Tibial nerve (tissue), 4 donors: ENCODE measurements around the gene APOBR. TPM values are rescaled to one million over a fixed set of nuclear protein-coding genes. Genes with fewer than 3 reads are reported as not detected.
"Not testable (repeated sequence)": the region's sequence is repeated elsewhere in the genome, so short reads cannot be mapped to it uniquely, and the experiment has no call there.

Experiments used
- DNase-seq, 2 donors: peaks; one replicate each; pipeline ENCODE4 v3.0.0-alpha.2; 2019; ENCODE audit warnings: low spot score in 2 of 2
- H3K27ac ChIP-seq, 4 donors: fragments of 200-600 bp; sonication (generic) in 3 of 4; one replicate each; pipeline ENCODE4 v1.5.1; 2017 to 2019; ENCODE audit warnings: mild to moderate bottlenecking in 1 of 4
- H3K27me3 ChIP-seq, 2 donors: fragments of 200-600 bp; sonication (generic) in 1 of 2; one replicate each; pipeline versions ENCODE4 v1.5.1 to v1.6.0; 2017 to 2019
- H3K36me3 ChIP-seq, 3 donors: fragments of 200-600 bp; sonication (generic); one replicate each; pipeline ENCODE4 v1.5.1; 2018 to 2019
- H3K4me1 ChIP-seq, 4 donors: fragments of 200-600 bp; sonication (generic) in 3 of 4; one replicate each; pipeline ENCODE4 v1.5.1; 2017 to 2019
- H3K4me3 ChIP-seq, 4 donors: fragments of 200-600 bp; sonication (generic) in 3 of 4; one replicate each; pipeline ENCODE4 v1.5.1; 2017 to 2019; ENCODE audit warnings: mild to moderate bottlenecking in 1 of 4, moderate library complexity in 1 of 4
- H3K9me3 ChIP-seq, 4 donors: fragments of 200-600 bp; sonication (generic) in 3 of 4; one replicate each; pipeline ENCODE4 v1.5.1; 2017 to 2019
- EP300 ChIP-seq, 2 donors: sonication (generic); formaldehyde crosslinking; IDR thresholded peaks; one replicate each; pipeline ENCODE4 v1.6.1; 2017; ENCODE audit warnings: antibody characterized with exemption in 2 of 2, mild to moderate bottlenecking in 1 of 2
- POLR2A ChIP-seq, 2 donors: fragments of 450-650 bp; IDR thresholded peaks; one replicate each; pipeline ENCODE4 v1.6.1; 2017; ENCODE audit warnings: antibody characterized with exemption in 2 of 2, mild to moderate bottlenecking in 2 of 2, moderate library complexity in 2 of 2
- WGBS, 2 donors: methylation state at CpG; one replicate each; pipeline ENCODE4 v1.1.5; 2018; 5-methylcytosine and 5-hydroxymethylcytosine counted together
- total RNA-seq, 4 donors: library from RNA; depleted of rRNA; stranded (reverse); fragments of >200 nt; gene quantifications; one replicate each; pipeline ENCODE4 v1.1.0, GENCODE V29; 2016
- TF ChIP-seq, protein P1 (sequence below), 5 experiments: fragments of 200-600 bp in 3 of 5; fragments of 450-650 bp in 2 of 5; sonication (generic) in 3 of 5; IDR thresholded peaks; one replicate each; pipeline ENCODE4 v1.5.1; 2016 to 2019; ENCODE audit warnings: antibody characterized with exemption in 5 of 5, mild to moderate bottlenecking in 3 of 5, moderate library complexity in 2 of 5

The APOBR gene
- 1 to 10 TPM; 1.3 to 4.5 (median 1.8) TPM for total RNA-seq

DNA sequence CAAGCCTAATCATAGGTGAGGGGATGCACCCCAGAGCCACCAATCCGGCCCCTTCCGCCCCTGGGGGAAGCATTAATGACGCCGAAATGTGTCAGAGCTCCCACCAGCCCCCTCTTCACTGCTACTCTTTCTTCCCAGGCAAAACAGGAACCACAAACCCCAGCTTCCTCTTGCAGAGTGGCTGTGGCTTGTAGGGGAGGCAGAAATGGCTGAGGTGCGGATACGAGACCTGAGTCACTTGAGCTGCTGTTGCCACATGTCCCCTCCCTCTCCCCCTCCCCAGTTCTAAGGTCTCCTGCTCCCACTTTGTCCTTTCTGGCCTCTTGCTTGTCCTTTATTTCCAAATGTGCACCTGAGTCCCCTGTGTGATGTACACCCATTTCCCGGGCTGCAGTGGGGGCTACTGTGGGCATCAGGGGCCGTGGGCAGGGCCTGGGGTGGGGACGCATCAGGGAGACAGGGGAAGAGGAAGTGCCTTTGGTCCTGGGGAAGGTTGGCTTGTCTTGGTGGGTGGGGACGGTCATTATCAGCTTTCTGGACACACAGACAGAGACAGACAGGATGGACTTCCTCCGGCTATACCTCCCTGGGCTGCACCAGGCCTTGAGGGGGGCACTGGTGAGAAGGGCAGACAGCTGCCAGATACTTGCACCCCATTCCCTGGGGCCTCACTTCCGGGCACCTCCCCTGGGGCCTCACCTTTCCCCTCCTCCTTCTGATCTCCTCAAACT lies at the start of gene APOBR:
APOBR (plus strand) TSS at position 523 of the 731 bp plus-strand sequence; CDS start at position 562, 39 bp downstream.
- peak within 1 kb of the TSS in 3 of 4 donors; percentile 22 to 36 (median 23) for H3K4me3 ChIP-seq
- peak in 1 of 2 donors; percentile 31 for DNase-seq

DNA sequence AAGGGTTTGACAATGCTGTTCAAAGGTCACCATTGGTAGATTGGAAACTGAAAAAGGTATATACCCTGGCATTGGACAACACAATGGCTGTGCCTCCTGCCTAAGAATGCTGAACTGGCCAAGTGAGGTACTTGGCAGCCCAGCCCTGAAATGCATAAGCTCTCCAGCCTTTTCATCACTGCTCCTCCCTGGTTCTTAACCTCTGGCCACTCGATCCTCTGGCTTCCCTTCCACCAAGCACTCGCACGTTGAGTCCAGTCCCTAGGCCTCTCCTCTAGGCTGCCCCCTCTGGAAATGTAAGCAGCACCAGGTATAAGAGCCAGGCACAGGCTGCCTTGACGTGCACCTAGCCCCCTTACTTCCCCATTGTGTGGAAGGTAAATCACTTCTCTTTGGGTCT lies 48.1 kb upstream of the APOBR start:
- not testable (repeated sequence) for DNase-seq, H3K9me3 ChIP-seq, H3K4me3 ChIP-seq, H3K27me3 ChIP-seq, H3K27ac ChIP-seq, H3K4me1 ChIP-seq, H3K36me3 ChIP-seq
- WGBS, 2 donors = no CpG with 5 or more reads among the region's 4 CpGs

More for the DNA sequence above, at the start of gene APOBR:
- peaks cover 0 to 7% (median 0%) of the 10 kb centered on the region in 3 donors for H3K36me3 ChIP-seq
- H3K4me1 ChIP-seq = peaks cover 0 to 19% (median 6%) of the 10 kb centered on the region in 4 donors
- WGBS, 2 donors = 66 to 67% methylated on average over 12 of the region's 12 CpGs
- TF ChIP-seq, protein P1, sequence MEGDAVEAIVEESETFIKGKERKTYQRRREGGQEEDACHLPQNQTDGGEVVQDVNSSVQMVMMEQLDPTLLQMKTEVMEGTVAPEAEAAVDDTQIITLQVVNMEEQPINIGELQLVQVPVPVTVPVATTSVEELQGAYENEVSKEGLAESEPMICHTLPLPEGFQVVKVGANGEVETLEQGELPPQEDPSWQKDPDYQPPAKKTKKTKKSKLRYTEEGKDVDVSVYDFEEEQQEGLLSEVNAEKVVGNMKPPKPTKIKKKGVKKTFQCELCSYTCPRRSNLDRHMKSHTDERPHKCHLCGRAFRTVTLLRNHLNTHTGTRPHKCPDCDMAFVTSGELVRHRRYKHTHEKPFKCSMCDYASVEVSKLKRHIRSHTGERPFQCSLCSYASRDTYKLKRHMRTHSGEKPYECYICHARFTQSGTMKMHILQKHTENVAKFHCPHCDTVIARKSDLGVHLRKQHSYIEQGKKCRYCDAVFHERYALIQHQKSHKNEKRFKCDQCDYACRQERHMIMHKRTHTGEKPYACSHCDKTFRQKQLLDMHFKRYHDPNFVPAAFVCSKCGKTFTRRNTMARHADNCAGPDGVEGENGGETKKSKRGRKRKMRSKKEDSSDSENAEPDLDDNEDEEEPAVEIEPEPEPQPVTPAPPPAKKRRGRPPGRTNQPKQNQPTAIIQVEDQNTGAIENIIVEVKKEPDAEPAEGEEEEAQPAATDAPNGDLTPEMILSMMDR (IDR thresholded peaks at IDR 0.05) = no peak
- TF ChIP-seq POLR2A (IDR thresholded peaks at IDR 0.05) (no peak), EP300 (IDR thresholded peaks at IDR 0.05) (peak in 1 of 2 donors; percentile 51)
- peak within 1 kb of the TSS in 3 of 4 donors; percentile 48 to 77 (median 61) for H3K27ac ChIP-seq
- no peaks in the 10 kb centered on the region for H3K9me3 ChIP-seq
- H3K27me3 ChIP-seq = no peaks in the 10 kb centered on the region

DNA sequence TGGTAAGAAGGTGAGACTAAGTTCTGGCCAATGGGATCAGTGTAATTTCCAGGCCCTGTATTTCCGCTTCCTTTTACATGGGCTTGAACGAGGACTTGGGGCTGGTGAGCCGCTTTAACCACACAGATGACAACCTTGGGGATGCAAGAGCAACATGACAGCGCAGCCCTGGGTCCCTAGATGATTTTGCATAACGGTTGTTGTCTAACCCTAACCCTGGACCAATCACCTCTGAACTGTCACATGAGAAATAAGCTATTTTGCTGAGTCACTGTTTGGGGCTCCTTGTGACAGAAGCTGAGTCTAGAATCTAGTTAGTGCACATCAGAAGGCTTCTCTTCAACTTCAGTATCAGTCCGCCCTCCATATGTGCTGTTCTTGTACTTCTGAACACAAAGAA lies 47.4 kb upstream of the APOBR start:
- H3K4me1 ChIP-seq, H3K27me3 ChIP-seq: not testable (repeated sequence)

DNA sequence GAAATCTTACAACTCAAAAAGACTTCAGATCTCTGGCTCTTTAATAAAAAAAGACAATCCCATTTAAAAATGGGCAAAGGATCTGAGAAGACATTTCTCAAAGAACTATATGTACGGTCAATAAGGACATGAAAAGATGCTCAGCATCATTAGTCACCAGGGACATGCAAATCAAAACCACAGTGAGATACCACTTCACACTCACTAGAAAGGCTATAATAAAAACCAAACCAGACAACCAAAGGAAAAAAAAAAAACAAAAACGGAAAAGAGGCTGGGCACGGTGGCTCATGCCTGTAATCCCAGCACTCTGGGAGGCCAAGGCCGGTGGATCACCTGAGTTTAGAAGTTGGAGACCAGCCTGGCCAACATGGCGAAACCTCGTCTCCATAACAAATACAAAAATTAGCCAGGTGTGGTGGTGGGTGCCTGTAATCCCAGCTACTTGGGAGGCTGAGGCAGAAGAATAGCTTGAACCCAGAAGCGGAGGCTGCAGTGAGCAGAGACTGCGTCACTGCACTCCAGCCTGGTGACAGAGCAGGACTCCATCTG lies 20.7 kb upstream of the APOBR start:
- Histone ChIP-seq H3K27me3 (no peaks in the 10 kb centered on the region), H3K27ac (no peak overlapping the region), H3K36me3 (peaks cover 0 to 62% (median 9%) of the 10 kb centered on the region in 3 donors), H3K4me1 (no peaks in the 10 kb centered on the region), H3K4me3 (no peak overlapping the region), H3K9me3 (no peaks in the 10 kb centered on the region)
- WGBS, 2 donors = 92 to 94% methylated on average over 8 of the region's 8 CpGs
- DNase-seq = no peak
- TF ChIP-seq, protein P1 (IDR thresholded peaks at IDR 0.05) = no peak
- TF ChIP-seq EP300 (IDR thresholded peaks at IDR 0.05) (no peak), POLR2A (IDR thresholded peaks at IDR 0.05) (no peak)

More for the DNA sequence above, 47.4 kb upstream of the APOBR start:
- not testable (repeated sequence) for H3K27ac ChIP-seq, DNase-seq, H3K4me3 ChIP-seq, H3K36me3 ChIP-seq, H3K9me3 ChIP-seq
- WGBS, 2 donors = no CpG with 5 or more reads among the region's 6 CpGs

DNA sequence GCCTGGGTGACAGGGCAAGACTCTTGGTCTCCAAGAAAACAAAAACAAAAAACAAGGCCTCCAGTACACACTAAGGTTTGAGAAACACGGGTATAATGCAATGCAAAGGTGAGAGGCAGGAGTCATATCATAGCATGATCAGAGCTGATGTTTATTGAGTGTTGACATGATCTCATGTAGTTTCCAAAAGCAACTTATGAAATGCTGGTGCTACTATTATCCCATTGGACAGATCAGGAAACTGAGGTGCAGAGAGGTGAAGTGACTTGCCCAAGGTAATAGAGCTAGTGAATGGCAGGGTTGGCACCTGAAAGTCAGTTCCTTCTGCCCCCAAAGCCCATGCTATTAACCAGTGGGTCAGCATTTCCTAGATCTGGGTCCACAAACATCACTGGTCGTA lies 19.2 kb upstream of the APOBR start:
- Histone ChIP-seq H3K27ac (no peak overlapping the region), H3K4me1 (no peaks in the 10 kb centered on the region), H3K4me3 (no peak overlapping the region), H3K27me3 (no peaks in the 10 kb centered on the region), H3K9me3 (no peaks in the 10 kb centered on the region), H3K36me3 (peaks cover 0 to 77% (median 9%) of the 10 kb centered on the region in 3 donors)
- 81 to 91% methylated on average over 2 of the region's 2 CpGs for whole genome bisulfite sequencing, 2 donors
- no peak for DNase-seq
- TF ChIP-seq, protein P1 (IDR thresholded peaks at IDR 0.05) = no peak
- no peak for TF ChIP-seq EP300 (IDR thresholded peaks at IDR 0.05)

DNA sequence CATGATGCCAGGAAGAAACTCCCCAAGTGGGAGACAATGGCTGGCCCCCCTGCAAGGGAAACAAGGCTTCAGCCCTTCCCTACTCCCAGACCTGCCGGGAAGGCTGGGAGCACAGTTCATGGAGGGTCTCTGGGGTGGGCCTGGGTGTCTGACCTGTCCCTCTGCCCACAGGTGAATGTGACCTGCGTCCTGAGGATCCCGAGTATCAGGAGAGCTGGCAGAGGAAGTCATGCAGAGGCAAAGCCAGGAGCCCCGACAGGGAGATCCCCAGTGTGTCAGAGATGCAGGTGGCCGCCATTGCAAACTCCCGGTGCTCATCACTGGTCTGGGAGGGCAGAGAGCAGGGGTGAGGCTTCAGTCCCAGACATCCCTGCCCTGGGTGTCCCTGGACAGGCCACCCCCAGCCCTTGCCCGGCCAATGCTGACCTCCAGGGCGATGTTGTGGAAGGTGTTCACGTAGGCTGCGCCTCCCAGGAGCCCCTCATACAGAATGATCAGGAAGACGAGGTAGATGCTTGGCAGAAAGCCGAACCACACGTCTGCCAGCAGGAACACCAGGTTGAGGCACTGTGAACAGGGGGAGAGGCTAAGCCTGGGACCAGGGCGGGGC lies 17.0 kb upstream of the APOBR start:
- TF ChIP-seq EP300 (IDR thresholded peaks at IDR 0.05) = no peak
- TF ChIP-seq, protein P1 (IDR thresholded peaks at IDR 0.05) = no peak
- no peak for TF ChIP-seq POLR2A (IDR thresholded peaks at IDR 0.05)
- peaks cover 0 to 94% (median 9%) of the 10 kb centered on the region in 3 donors for H3K36me3 ChIP-seq
- WGBS, 2 donors = 87 to 90% methylated on average over 14 of the region's 14 CpGs
- H3K27me3 ChIP-seq = no peaks in the 10 kb centered on the region
- H3K27ac ChIP-seq = no peak overlapping the region
- no peak for DNase-seq
- H3K4me1 ChIP-seq = no peaks in the 10 kb centered on the region
- H3K4me3 ChIP-seq = no peak overlapping the region
- H3K9me3 ChIP-seq = no peaks in the 10 kb centered on the region
